SK-N-SH (cell line): ENCODE measurements around the gene CD300A. TPM values are rescaled to one million over a fixed set of nuclear protein-coding genes. Genes with fewer than 3 reads are reported as not detected.

Experiments
- CTCF ChIA-PET: fragments of 300-600, 350-600 bp; formaldehyde crosslinking; extraction: SDS; loops from one replicate; lab custom pipeline; 2021; lab: Yijun Ruan, JAX
- POLR2A ChIA-PET: fragments of 350-600 bp; sonication (Branson Sonifier 250); formaldehyde crosslinking; extraction: SDS; loops from one replicate; lab custom pipeline; 2020; ENCODE audit warnings: antibody characterized with exemption, inconsistent platforms; lab: Yijun Ruan, JAX
- DNase-seq: peaks from one replicate; pipeline ENCODE4 v3.0.0; 2012
- H2AFZ ChIP-seq: fragments of 200-600 bp; sonication (generic); 2 replicates; pipeline ENCODE4 v1.8.1; 2016; ENCODE audit warnings: antibody characterized with exemption, mild to moderate bottlenecking, low read depth
- H3F3A ChIP-seq: fragments of 200-600 bp; sonication (generic); replicated peaks from 2 replicates; pipeline ENCODE3; 2016; ENCODE audit warnings: antibody characterized with exemption, mild to moderate bottlenecking; ENCODE audit not compliant: insufficient read depth
- H3K27ac ChIP-seq, 2 experiments: fragments of 200-500 bp in 1 of 2; fragments of 200-600 bp in 1 of 2; sonication (Bioruptor generic) in 1 of 2; sonication (generic), shearing (Covaris generic) in 1 of 2; 2 replicates each; pipeline versions ENCODE4 v1.5.1 to v1.6.1; 2014 to 2016; ENCODE audit warnings: low read depth in 2 of 2, inconsistent platforms in 1 of 2, low read length in 1 of 2, mild to moderate bottlenecking in 1 of 2, mixed read lengths in 1 of 2
- H3K27me3 ChIP-seq: fragments of 200-600 bp; sonication (generic), shearing (Covaris generic); 2 replicates; pipeline ENCODE4 v1.6.1; 2016; ENCODE audit warnings: mixed run types; ENCODE audit not compliant: insufficient read depth
- H3K36me3 ChIP-seq, 2 experiments: fragments of 200-500 bp in 1 of 2; fragments of 200-600 bp in 1 of 2; sonication (Bioruptor generic) in 1 of 2; sonication (generic) in 1 of 2; replicated peaks in 1 of 2; 2 replicates each; pipeline versions ENCODE3 to v1.5.1; 2014 to 2016; ENCODE audit warnings: low read length in 1 of 2, mild to moderate bottlenecking in 1 of 2; ENCODE audit not compliant: insufficient read depth in 2 of 2, control insufficient read depth in 1 of 2
- H3K4me1 ChIP-seq, 2 experiments: fragments of 200-500 bp in 1 of 2; fragments of 200-600 bp in 1 of 2; sonication (Bioruptor generic) in 1 of 2; sonication (generic), shearing (Covaris generic) in 1 of 2; 2 replicates each; pipeline versions ENCODE4 v1.5.1 to v1.6.1; 2014 to 2016; ENCODE audit warnings: low read depth in 1 of 2, low read length in 1 of 2, mixed run types in 1 of 2; ENCODE audit not compliant: insufficient read depth in 2 of 2, control insufficient read depth in 1 of 2
- H3K4me2 ChIP-seq: fragments of 200-600 bp; sonication (generic), shearing (Covaris generic); 2 replicates; pipeline ENCODE4 v1.6.1; 2017; ENCODE audit warnings: mixed run types
- H3K4me3 ChIP-seq, 2 experiments: fragments of 200-500 bp in 1 of 2; fragments of 200-600 bp in 1 of 2; sonication (Bioruptor generic) in 1 of 2; sonication (generic), shearing (Covaris generic) in 1 of 2; 2 replicates each; pipeline versions ENCODE4 v1.5.1 to v1.8.1; 2014 to 2016; ENCODE audit warnings: low read depth in 2 of 2, inconsistent platforms in 1 of 2, low read length in 1 of 2, mild to moderate bottlenecking in 1 of 2, mixed read lengths in 1 of 2, moderate library complexity in 1 of 2
- H3K79me2 ChIP-seq: fragments of 200-600 bp; sonication (generic); 2 replicates; pipeline ENCODE4 v1.8.1; 2017; ENCODE audit warnings: mild to moderate bottlenecking; ENCODE audit not compliant: insufficient read depth
- H3K9ac ChIP-seq: fragments of 200-600 bp; sonication (generic); 2 replicates; pipeline ENCODE4 v1.6.1; 2017; ENCODE audit warnings: mixed run types
- H3K9me2 ChIP-seq: fragments of 200-600 bp; sonication (generic); 2 replicates; pipeline ENCODE4 v1.6.1; 2017; ENCODE audit warnings: mixed run types
- H3K9me3 ChIP-seq: fragments of 200-600 bp; sonication (generic); 2 replicates; pipeline ENCODE4 v1.6.1; 2017; ENCODE audit warnings: mixed run types, mild to moderate bottlenecking, moderate library complexity
- H4K20me1 ChIP-seq: fragments of 200-600 bp; sonication (generic); 2 replicates; pipeline ENCODE4 v1.6.1; 2017; ENCODE audit warnings: mild to moderate bottlenecking, mixed run types; ENCODE audit not compliant: insufficient read depth
- CTCF ChIP-seq: fragments of 200-600 bp; sonication (generic); IDR thresholded peaks from 2 replicates; pipeline ENCODE4 v1.6.1; 2017; ENCODE audit warnings: antibody characterized with exemption, mild to moderate bottlenecking, moderate library complexity
- EP300 ChIP-seq, 2 experiments: IDR thresholded peaks; 2 replicates each; pipeline versions ENCODE4 v1.4.0 to v1.6.1; 2012; ENCODE audit warnings: borderline replicate concordance in 1 of 2, low read depth in 1 of 2, low read length in 1 of 2
- FOXJ3 ChIP-seq: sonication (generic); formaldehyde crosslinking; IDR thresholded peaks from 2 replicates; pipeline ENCODE4 v1.5.1; 2020; ENCODE audit warnings: mild to moderate bottlenecking, missing genetic modification reagents
- FOXM1 ChIP-seq: IDR thresholded peaks from 2 replicates; pipeline ENCODE4 v1.4.0; 2012; ENCODE audit warnings: low read depth, mild to moderate bottlenecking
- GABPA ChIP-seq: IDR thresholded peaks from 2 replicates; pipeline ENCODE4 v1.4.0; 2012; ENCODE audit warnings: low read depth, mild to moderate bottlenecking
- IRF3 ChIP-seq: fragments of 150-350 bp; IDR thresholded peaks from 2 replicates; pipeline ENCODE4 v1.6.1; 2016; ENCODE audit warnings: mild to moderate bottlenecking, low read depth, low read length
- MEF2A ChIP-seq: IDR thresholded peaks from 2 replicates; pipeline ENCODE4 v1.4.0; 2012; ENCODE audit warnings: low read depth, borderline replicate concordance
- MXI1 ChIP-seq: IDR thresholded peaks from 2 replicates; pipeline ENCODE4 v1.6.1; 2012; ENCODE audit warnings: mild to moderate bottlenecking, low read depth, low read length, improper control_type of control experiment
- NFIC ChIP-seq: IDR thresholded peaks from 2 replicates; pipeline ENCODE4 v1.4.0; 2012; ENCODE audit warnings: borderline replicate concordance
- NRF1 ChIP-seq: IDR thresholded peaks from 2 replicates; pipeline ENCODE4 v1.6.1; 2012; ENCODE audit warnings: low read depth, mild to moderate bottlenecking, low read length
- POLR2AphosphoS5 ChIP-seq: IDR thresholded peaks from 2 replicates; pipeline ENCODE4 v1.6.1; 2012; ENCODE audit warnings: low read depth, low read length
- RCOR1 ChIP-seq: fragments of 150-350 bp; IDR thresholded peaks from 2 replicates; pipeline ENCODE4 v1.6.1; 2017; ENCODE audit warnings: antibody characterized with exemption, low read length
- SIN3A ChIP-seq: IDR thresholded peaks from 2 replicates; pipeline ENCODE4 v1.6.1; 2012; ENCODE audit warnings: low read depth, mild to moderate bottlenecking, low read length, moderate library complexity, borderline replicate concordance
- SMC3 ChIP-seq: IDR thresholded peaks from 2 replicates; pipeline ENCODE4 v1.6.1; 2012; ENCODE audit warnings: low read depth, low read length, improper control_type of control experiment
- TAF1 ChIP-seq: IDR thresholded peaks from 2 replicates; pipeline ENCODE4 v1.6.1; 2012; ENCODE audit warnings: low read depth, mild to moderate bottlenecking, low read length, moderate library complexity, borderline replicate concordance
- TCF12 ChIP-seq: IDR thresholded peaks from 2 replicates; pipeline ENCODE4 v1.4.0; 2012
- TEAD4 ChIP-seq: IDR thresholded peaks from 2 replicates; pipeline ENCODE4 v1.4.0; 2012; ENCODE audit warnings: mild to moderate bottlenecking, borderline replicate concordance; ENCODE audit not compliant: insufficient read depth
- ZBTB33 ChIP-seq: IDR thresholded peaks from 2 replicates; pipeline ENCODE4 v1.4.0; 2012; ENCODE audit warnings: low read depth, borderline replicate concordance
- WGBS: methylation state at CpG from one replicate; pipeline ENCODE4 v1.1.6; 2017; ENCODE audit warnings: low lambda C conversion rate; 5-methylcytosine and 5-hydroxymethylcytosine counted together
- polyA plus RNA-seq, 3 experiments: library from polyadenylated mRNA; depleted of rRNA; stranded (reverse); fragments of >200 nt; gene quantifications; 2 replicates each; pipeline ENCODE4 v1.2.3, GENCODE V29; 2012

The CD300A gene
- polyA plus RNA-seq, 1 of the 3 experiments (the other 2 are of a cell fraction): not detected

- TF ChIP-seq RCOR1 (no peak), FOXM1 (no peak), TAF1 (no peak), NRF1 (no peak), TEAD4 (no peak), GABPA (no peak), POLR2AphosphoS5 (no peak), SIN3A (no peak)
These were observed 41.7 kb downstream of the CD300A start (continued) for GRCh38 chr17:74508156-74508555.

GRCh38 chr17:74512036-74512435 is 45.6 kb downstream of the CD300A start:
- H3K9me2 ChIP-seq: no peaks in the 10 kb centered on the region
- H3K9ac ChIP-seq: no peak overlapping the region
- TF ChIP-seq IRF3 (no peak), SMC3 (no peak), RCOR1 (no peak), MXI1 (no peak), NFIC (no peak), TAF1 (no peak), MEF2A (no peak), TCF12 (no peak), TEAD4 (no peak), FOXJ3 (CRISPR knock-in tag) (no peak), CTCF (no peak), EP300 (IDR thresholded peaks at IDR 0.05; ENCODE audit: borderline replicate concordance in 1 of 2, low read depth in 1 of 2, low read length in 1 of 2) (no peak), NRF1 (no peak), ZBTB33 (no peak), POLR2AphosphoS5 (no peak)
- H3F3A ChIP-seq: peaks cover 13% of the 10 kb centered on the region
- H3K79me2 ChIP-seq: no peaks in the 10 kb centered on the region
- H3K27ac ChIP-seq: no peak overlapping the region
- DNase-seq: no peak
- no peak overlapping the region for H3K4me3 ChIP-seq
- H3K36me3 ChIP-seq: no peaks in the 10 kb centered on the region
- WGBS: 16% methylated on average over 2 of the region's 2 CpGs
- H2AFZ ChIP-seq: no peak overlapping the region
- peaks cover 9% of the 10 kb centered on the region for H3K9me3 ChIP-seq
- H3K27me3 ChIP-seq: no peaks in the 10 kb centered on the region
- no peaks in the 10 kb centered on the region for H4K20me1 ChIP-seq
- no peak overlapping the region for H3K4me2 ChIP-seq
- H3K4me1 ChIP-seq: no peaks in the 10 kb centered on the region
- CTCF ChIA-PET: interaction anchor here (0.8 to 1.5 kb wide), 7 partner anchors 9 to 145 kb away, joined by 3 to 5 read pairs (median 3); no protein-coding TSS in a partner anchor
- POLR2A ChIA-PET: no interaction called here
